ENCODE data around the gene FAHD1. TPM values are rescaled to one million over a fixed set of nuclear protein-coding genes. Genes with fewer than 3 reads are reported as not detected.

FAHD1 gene
- polyA plus RNA-seq, 1 experiment: 35.2 TPM

DNA sequence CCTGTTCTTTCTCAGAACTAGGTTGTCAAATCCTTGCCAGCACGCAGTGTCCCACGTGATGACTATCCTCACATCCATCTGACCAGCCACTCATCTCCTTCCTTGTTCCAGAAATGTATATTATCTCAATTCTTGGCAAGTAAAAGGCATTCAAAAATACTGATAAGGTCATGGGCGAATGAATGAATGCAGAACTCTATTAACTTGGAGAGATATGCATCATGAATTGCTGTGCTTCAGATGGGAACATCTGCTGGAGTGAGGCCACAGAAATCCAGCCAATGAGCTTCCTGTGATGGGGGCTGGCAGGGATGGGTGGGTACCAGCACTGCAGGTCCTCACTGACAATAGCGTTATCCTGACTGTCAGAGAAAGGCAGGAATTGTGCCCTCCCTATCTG is 19.0 kb downstream of the FAHD1 start:
- TF ChIP-seq, protein P1, sequence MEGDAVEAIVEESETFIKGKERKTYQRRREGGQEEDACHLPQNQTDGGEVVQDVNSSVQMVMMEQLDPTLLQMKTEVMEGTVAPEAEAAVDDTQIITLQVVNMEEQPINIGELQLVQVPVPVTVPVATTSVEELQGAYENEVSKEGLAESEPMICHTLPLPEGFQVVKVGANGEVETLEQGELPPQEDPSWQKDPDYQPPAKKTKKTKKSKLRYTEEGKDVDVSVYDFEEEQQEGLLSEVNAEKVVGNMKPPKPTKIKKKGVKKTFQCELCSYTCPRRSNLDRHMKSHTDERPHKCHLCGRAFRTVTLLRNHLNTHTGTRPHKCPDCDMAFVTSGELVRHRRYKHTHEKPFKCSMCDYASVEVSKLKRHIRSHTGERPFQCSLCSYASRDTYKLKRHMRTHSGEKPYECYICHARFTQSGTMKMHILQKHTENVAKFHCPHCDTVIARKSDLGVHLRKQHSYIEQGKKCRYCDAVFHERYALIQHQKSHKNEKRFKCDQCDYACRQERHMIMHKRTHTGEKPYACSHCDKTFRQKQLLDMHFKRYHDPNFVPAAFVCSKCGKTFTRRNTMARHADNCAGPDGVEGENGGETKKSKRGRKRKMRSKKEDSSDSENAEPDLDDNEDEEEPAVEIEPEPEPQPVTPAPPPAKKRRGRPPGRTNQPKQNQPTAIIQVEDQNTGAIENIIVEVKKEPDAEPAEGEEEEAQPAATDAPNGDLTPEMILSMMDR (IDR thresholded peaks at IDR 0.05; ENCODE audit: low read depth, low read length): no peak
- CTCF ChIA-PET: interaction anchor here (1.1 to 1.3 kb wide), 2 partner anchors 19 to 83 kb away, joined by 3 to 4 read pairs; no protein-coding TSS in a partner anchor
- peaks cover 14% of the 10 kb centered on the region for H3K27me3 ChIP-seq (ENCODE audit: control insufficient read depth, insufficient read depth, low read length)
- H3K27ac ChIP-seq (ENCODE audit: low read depth, low read length): no peak overlapping the region
- H3K9me3 ChIP-seq (ENCODE audit: control insufficient read depth, insufficient read depth, low read length): no peaks in the 10 kb centered on the region
- DNase-seq (ENCODE audit: low read depth, low spot score): no peak
- H3K4me3 ChIP-seq (ENCODE audit: low read depth, low read length): no peak overlapping the region
- POLR2A ChIA-PET: no interaction called here

DNA sequence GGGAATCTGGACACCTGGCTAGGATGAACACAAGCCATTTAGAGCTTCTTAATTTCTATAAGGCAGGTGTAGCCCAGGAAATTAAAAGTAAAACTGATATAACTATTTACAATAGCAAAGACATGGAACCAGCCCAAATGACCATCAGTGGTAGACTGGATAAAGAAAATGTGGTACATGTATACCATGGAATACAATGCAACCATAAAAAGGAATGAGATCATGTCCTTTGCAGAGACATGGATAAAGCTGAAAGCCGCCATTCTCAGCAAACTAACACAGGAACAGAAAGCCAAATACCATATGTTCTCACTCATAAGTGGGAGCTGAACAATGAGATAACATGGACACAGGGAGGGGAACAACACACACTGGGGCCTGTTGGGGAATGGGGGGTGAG is 19.4 kb downstream of the FAHD1 start:
- Histone ChIP-seq H3K9me3 (ENCODE audit: control insufficient read depth, insufficient read depth, low read length) (no peaks in the 10 kb centered on the region), H3K27ac (ENCODE audit: low read depth, low read length) (no peak overlapping the region), H3K4me3 (ENCODE audit: low read depth, low read length) (no peak overlapping the region), H3K27me3 (ENCODE audit: control insufficient read depth, insufficient read depth, low read length) (peaks cover 15% of the 10 kb centered on the region)
- ChIA-PET CTCF (interaction anchor here (1.3 kb wide), 1 partner anchor 83 kb away, joined by 3 read pairs; no protein-coding TSS in a partner anchor), POLR2A (no interaction called here)
- no peak for DNase-seq (ENCODE audit: low read depth, low spot score)
- TF ChIP-seq, protein P1 (IDR thresholded peaks at IDR 0.05; ENCODE audit: low read depth, low read length): no peak

DNA sequence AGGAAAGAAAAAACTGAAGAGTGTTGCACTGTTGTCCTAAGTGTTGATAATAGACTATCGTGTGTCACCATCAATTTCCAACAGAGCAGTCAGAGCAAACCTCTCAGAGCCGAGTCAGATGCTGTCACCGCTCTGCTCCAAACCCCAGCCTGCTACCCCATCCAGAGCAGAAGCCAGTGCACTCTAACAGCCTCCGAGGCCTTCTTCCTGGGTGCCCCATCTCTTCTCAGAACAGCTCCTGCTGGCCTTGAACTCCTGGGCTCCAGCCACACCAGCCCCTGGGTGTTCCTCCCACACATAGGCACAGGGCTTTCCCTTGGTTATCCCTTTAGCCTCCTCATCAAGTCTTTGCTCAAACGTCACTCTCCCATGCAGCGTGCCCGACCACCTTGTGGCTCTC is 24.0 kb downstream of the FAHD1 start:
- no peaks in the 10 kb centered on the region for H3K9me3 ChIP-seq (ENCODE audit: control insufficient read depth, insufficient read depth, low read length)
- no peak for DNase-seq (ENCODE audit: low read depth, low spot score)
- H3K4me3 ChIP-seq (ENCODE audit: low read depth, low read length): no peak overlapping the region
- POLR2A ChIA-PET: no interaction called here
- peaks cover 26% of the 10 kb centered on the region for H3K27me3 ChIP-seq (ENCODE audit: control insufficient read depth, insufficient read depth, low read length)
- CTCF ChIA-PET: interaction anchor here (1.9 kb wide), 1 partner anchor 12 kb away, joined by 6 read pairs; no protein-coding TSS in a partner anchor
- TF ChIP-seq, protein P1 (IDR thresholded peaks at IDR 0.05; ENCODE audit: low read depth, low read length): no peak
- H3K27ac ChIP-seq (ENCODE audit: low read depth, low read length): no peak overlapping the region

DNA sequence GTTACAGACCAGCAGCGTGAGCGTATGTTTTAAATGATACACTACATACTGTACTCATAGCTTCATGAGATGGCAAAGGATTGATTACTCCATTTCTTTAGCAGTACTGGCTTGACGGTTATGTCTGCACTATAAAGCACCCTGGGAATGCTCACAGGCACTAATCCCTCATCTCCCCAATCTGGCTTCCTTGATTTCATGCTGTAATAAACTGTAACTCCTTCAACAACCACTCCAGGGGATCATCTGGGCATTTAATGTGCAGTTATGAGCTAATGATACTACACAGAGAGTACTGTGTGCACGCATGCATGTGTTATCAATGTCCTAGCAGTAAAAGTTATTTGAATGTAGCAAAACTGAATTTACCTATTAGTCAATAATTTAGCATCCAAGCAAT is 24.8 kb downstream of the FAHD1 start:
- ChIA-PET POLR2A (interaction anchor here (0.6 kb wide), 1 partner anchor 69 kb away, joined by 3 read pairs; the partner anchor contains the start of genes NUBP2 and SPSB3), CTCF (interaction anchor here (1.9 kb wide), 1 partner anchor 12 kb away, joined by 6 read pairs; no protein-coding TSS in a partner anchor)
- H3K9me3 ChIP-seq (ENCODE audit: control insufficient read depth, insufficient read depth, low read length): no peaks in the 10 kb centered on the region

More for the DNA sequence above, 24.8 kb downstream of the FAHD1 start:
- Histone ChIP-seq H3K4me3 (ENCODE audit: low read depth, low read length) (no peak overlapping the region), H3K27ac (ENCODE audit: low read depth, low read length) (no peak overlapping the region), H3K27me3 (ENCODE audit: control insufficient read depth, insufficient read depth, low read length) (peaks cover 24% of the 10 kb centered on the region)
- DNase-seq (ENCODE audit: low read depth, low spot score): no peak
- TF ChIP-seq, protein P1 (IDR thresholded peaks at IDR 0.05; ENCODE audit: low read depth, low read length): no peak
